Activated T-cell treated with anti-CD3 and anti-CD28 coated beads for 48 hours (primary cell): Measurements from ENCODE around the gene CFAP53.
"Not testable (repeated sequence)": the region's sequence is repeated elsewhere in the genome, so short reads cannot be mapped to it uniquely, and the experiment has no call there.

Source experiments
- DNase-seq: peaks from one replicate; pipeline ENCODE4 v3.0.0-alpha.2; 2020; ENCODE audit warnings: low read depth

Gene CFAP53

GRCh38 chr18:50266248-50266704 is at the start of gene CFAP53:
Gene CFAP53 (minus strand): TSS chr18:50266495. CDS start chr18:50266404, 91 bp downstream.
- DNase-seq: peak; percentile 84

GRCh38 chr18:50315100-50315871 is 49.0 kb upstream of the CFAP53 start:
- no peak for DNase-seq

GRCh38 chr18:50313873-50314460 is 47.7 kb upstream of the CFAP53 start:
- DNase-seq: no peak

- DNase-seq: no peak
Measured at GRCh38 chr18:50313031-50313607, 46.8 kb upstream of the CFAP53 start.

GRCh38 chr18:50312296-50313030 is 46.2 kb upstream of the CFAP53 start:
- no peak for DNase-seq

GRCh38 chr18:50311650-50312049 is 45.4 kb upstream of the CFAP53 start:
- DNase-seq: no peak

- no peak for DNase-seq
Measured at GRCh38 chr18:50310080-50310479, 43.8 kb upstream of the CFAP53 start.

GRCh38 chr18:50308851-50309250 is 42.6 kb upstream of the CFAP53 start:
- not testable (repeated sequence) for DNase-seq

- DNase-seq: peak; percentile 80
Measured at GRCh38 chr18:50307738-50308470, 41.6 kb upstream of the CFAP53 start.

- DNase-seq: no peak
Measured at GRCh38 chr18:50307400-50307737, 41.1 kb upstream of the CFAP53 start.

GRCh38 chr18:50306944-50307343 is 40.6 kb upstream of the CFAP53 start:
- DNase-seq: no peak

GRCh38 chr18:50301074-50301473 is 34.8 kb upstream of the CFAP53 start:
- DNase-seq: no peak

GRCh38 chr18:50299626-50300388 is 33.5 kb upstream of the CFAP53 start:
- no peak for DNase-seq

- no peak for DNase-seq
Measured at GRCh38 chr18:50298443-50299284, 32.4 kb upstream of the CFAP53 start.

GRCh38 chr18:50297621-50298442 is 31.5 kb upstream of the CFAP53 start:
- peak; percentile 64 for DNase-seq

- no peak for DNase-seq
Measured at GRCh38 chr18:50293039-50293438, 26.7 kb upstream of the CFAP53 start.

GRCh38 chr18:50289108-50289443 is 22.8 kb upstream of the CFAP53 start:
- no peak for DNase-seq

GRCh38 chr18:50288348-50289107 is 22.2 kb upstream of the CFAP53 start:
- not testable (repeated sequence) for DNase-seq
